OCI-LY7 (cell line): ENCODE results near the gene HIPK3. TPM values are rescaled to one million over a fixed set of nuclear protein-coding genes. Genes with fewer than 3 reads are reported as not detected.

Experiments
- BruUV-seq: library from RNA; stranded (reverse); fragments of 400-500 nt; replicated peaks from 2 replicates; lab custom pipeline; 2021; lab: Mats Ljungman, UMichigan
- CTCF ChIA-PET: fragments of 300-600 bp; sonication (Branson Sonifier 250); formaldehyde crosslinking; loops from one replicate; lab custom pipeline; 2022; ENCODE audit warnings: antibody characterized with exemption; ENCODE audit not compliant: unreplicated experiment; lab: Charles Lee
- POLR2A ChIA-PET: fragments of 300-600 bp; sonication (Branson Sonifier 250); formaldehyde crosslinking; loops from one replicate; lab custom pipeline; 2022; ENCODE audit warnings: antibody characterized with exemption; lab: Charles Lee
- DNase-seq: peaks from one replicate; pipeline ENCODE4 v3.0.0-alpha.2; 2015; ENCODE audit warnings: low spot score
- H2AFZ ChIP-seq: fragments of 200-600 bp; sonication (generic), shearing (Covaris generic); 2 replicates; pipeline ENCODE4 v1.6.1; 2014; ENCODE audit warnings: mild to moderate bottlenecking, antibody characterized with exemption, low read length, moderate library complexity
- H3K27ac ChIP-seq: fragments of 200-600 bp; sonication (generic); 2 replicates; pipeline ENCODE4 v1.5.1; 2014; ENCODE audit warnings: mixed run types, low read depth, mild to moderate bottlenecking, moderate library complexity, low read length, inconsistent platforms; ENCODE audit not compliant: poor library complexity, severe bottlenecking
- H3K36me3 ChIP-seq: fragments of 200-600 bp; sonication (generic); 2 replicates; pipeline ENCODE4 v1.6.1; 2014; ENCODE audit warnings: mild to moderate bottlenecking, antibody characterized with exemption, low read length, moderate library complexity, mixed read lengths; ENCODE audit not compliant: insufficient read depth
- H3K4me1 ChIP-seq: fragments of 200-600 bp; sonication (generic); 2 replicates; pipeline ENCODE4 v1.5.1; 2014; ENCODE audit warnings: mild to moderate bottlenecking, low read length; ENCODE audit not compliant: insufficient read depth, poor library complexity, severe bottlenecking
- H3K4me2 ChIP-seq: fragments of 200-600 bp; sonication (generic); 2 replicates; pipeline ENCODE4 v1.6.1; 2014; ENCODE audit warnings: mild to moderate bottlenecking, low read length
- H3K4me3 ChIP-seq: fragments of 200-600 bp; sonication (generic); 2 replicates; pipeline ENCODE4 v1.5.1; 2014; ENCODE audit warnings: mild to moderate bottlenecking, low read depth, low read length; ENCODE audit not compliant: poor library complexity, severe bottlenecking
- H3K79me2 ChIP-seq: fragments of 200-600 bp; sonication (generic); 2 replicates; pipeline ENCODE4 v1.6.1; 2016; ENCODE audit warnings: low read depth, mild to moderate bottlenecking, low read length, moderate library complexity, mixed read lengths; ENCODE audit not compliant: insufficient read depth
- H3K9me2 ChIP-seq: fragments of 200-600 bp; sonication (generic); 2 replicates; pipeline ENCODE4 v1.6.1; 2016; ENCODE audit warnings: mild to moderate bottlenecking, low read length, mixed read lengths; ENCODE audit not compliant: insufficient read depth
- H3K9me3 ChIP-seq: fragments of 200-600 bp; sonication (generic); 2 replicates; pipeline ENCODE4 v1.6.1; 2014; ENCODE audit warnings: mild to moderate bottlenecking, mixed run types, low read length, mixed read lengths
- H4K20me1 ChIP-seq: fragments of 200-600 bp; sonication (generic); 2 replicates; pipeline ENCODE4 v1.6.1; 2014; ENCODE audit warnings: mild to moderate bottlenecking, antibody characterized with exemption, low read length, moderate library complexity, mixed read lengths; ENCODE audit not compliant: insufficient read depth
- CTCF ChIP-seq: fragments of 200-600 bp; sonication (generic); conservative IDR thresholded peaks from 2 replicates; pipeline ENCODE4 v1.5.1; 2014; ENCODE audit warnings: mild to moderate bottlenecking, antibody characterized with exemption, low read length, moderate library complexity, mixed read lengths
- EZH2phosphoT487 ChIP-seq: fragments of 200-600 bp; sonication (generic); IDR thresholded peaks from 2 replicates; pipeline ENCODE4 v1.6.1; 2018; ENCODE audit warnings: low read depth, borderline replicate concordance, mild to moderate bottlenecking, mixed run types, antibody characterized with exemption, low read length, moderate library complexity, mixed read lengths
- intact Hi-C: fragments of 100-400 bp; cut with micrococcal nuclease; formaldehyde crosslinking; loops from one replicate; pipeline ENCODE4 v1.10.0; 2022; ENCODE audit not compliant: unreplicated experiment
- total RNA-seq, 2 experiments: library from RNA; depleted of rRNA in 1 of 2; stranded (reverse); fragments of >200 nt in 1 of 2; shearing (Covaris generic) in 1 of 2; gene quantifications; 2 replicates each; pipeline ENCODE4 v1.2.3, GENCODE V29; 2014 to 2022

Gene HIPK3
- total RNA-seq, 2 experiments from 2014 or later: 19.0 to 28.4 TPM

- Histone ChIP-seq H3K4me3 (peak overlapping the region; percentile 83), H3K79me2 (peaks cover 33% of the 10 kb centered on the region), H3K9me2 (no peaks in the 10 kb centered on the region), H2AFZ (peak overlapping the region; percentile 89), H4K20me1 (peaks cover 17% of the 10 kb centered on the region; the same call in 1 of the 2 replicates), H3K36me3 (no peaks in the 10 kb centered on the region), H3K27ac (peak overlapping the region; percentile 85), H3K4me2 (peak overlapping the region; percentile 82), H3K9me3 (no peaks in the 10 kb centered on the region; the same call in 1 of the 2 replicates), H3K4me1 (peaks cover 27% of the 10 kb centered on the region)
- intact Hi-C loops: loop anchor here (5.0 kb wide), 3 partner anchors 71 to 481 kb away; partner anchors contain the start of gene CD59
- BruUV-seq: TSS peak; percentile 94
- no peak for DNase-seq
- TF ChIP-seq EZH2phosphoT487 (no peak), CTCF (no peak)
- CTCF ChIA-PET: interaction anchor here (0.6 kb wide), 1 partner anchor 740 kb away, joined by 3 read pairs; no protein-coding TSS in a partner anchor
- POLR2A ChIA-PET: interaction anchor here (0.6 kb wide), 2 partner anchors 11 to 24 kb away, joined by 3 to 6 read pairs; no protein-coding TSS in a partner anchor
Observed at GRCh38 chr11:33256813-33257159, 395 bp upstream of the HIPK3 start.

GRCh38 chr11:33257897-33258630, 883 bp downstream of the HIPK3 start:
- Histone ChIP-seq H3K36me3 (no peaks in the 10 kb centered on the region), H3K4me1 (peaks cover 27% of the 10 kb centered on the region), H3K4me2 (peak overlapping the region; percentile 90), H3K9me3 (no peaks in the 10 kb centered on the region; the same call in 1 of the 2 replicates), H3K27ac (peak overlapping the region; percentile 85), H3K4me3 (peak overlapping the region; percentile 83), H4K20me1 (peaks cover 24% of the 10 kb centered on the region), H3K79me2 (peaks cover 46% of the 10 kb centered on the region), H2AFZ (peak overlapping the region; percentile 71), H3K9me2 (no peaks in the 10 kb centered on the region)
- ChIA-PET CTCF (no interaction called here), POLR2A (no interaction called here)
- no TSS peak for BruUV-seq
- intact Hi-C loops: loop anchor here (1.0 to 5.0 kb wide), 5 partner anchors 69 to 479 kb away; partner anchors contain the start of genes CD59, CSTF3 and KIAA1549L
- TF ChIP-seq EZH2phosphoT487: no peak
- peak; percentile 43 for TF ChIP-seq CTCF
- DNase-seq: peak; percentile 84
